ENCODE data around the gene MORF4L1.

DNA sequence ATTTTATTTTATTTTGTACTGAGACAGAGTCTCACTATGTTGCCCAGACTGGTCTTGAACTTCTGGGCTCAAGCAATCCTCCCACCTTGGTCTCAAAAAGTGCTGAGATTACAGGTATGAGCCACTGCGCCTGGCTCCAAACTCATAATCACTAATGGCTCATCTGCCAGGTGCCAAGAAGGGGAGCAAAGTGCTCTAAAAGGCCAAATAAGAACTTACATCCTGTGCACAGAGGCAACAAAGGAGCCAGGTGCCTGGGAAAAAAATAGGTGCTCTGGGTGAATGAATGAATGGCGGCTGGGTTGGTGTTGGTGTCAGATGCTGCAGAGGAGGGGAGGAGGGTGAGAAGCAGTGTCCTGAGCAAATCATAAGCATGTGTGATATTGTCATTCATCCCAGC, 35.6 kb upstream of the MORF4L1 start:
- TF ChIP-seq, protein P1, sequence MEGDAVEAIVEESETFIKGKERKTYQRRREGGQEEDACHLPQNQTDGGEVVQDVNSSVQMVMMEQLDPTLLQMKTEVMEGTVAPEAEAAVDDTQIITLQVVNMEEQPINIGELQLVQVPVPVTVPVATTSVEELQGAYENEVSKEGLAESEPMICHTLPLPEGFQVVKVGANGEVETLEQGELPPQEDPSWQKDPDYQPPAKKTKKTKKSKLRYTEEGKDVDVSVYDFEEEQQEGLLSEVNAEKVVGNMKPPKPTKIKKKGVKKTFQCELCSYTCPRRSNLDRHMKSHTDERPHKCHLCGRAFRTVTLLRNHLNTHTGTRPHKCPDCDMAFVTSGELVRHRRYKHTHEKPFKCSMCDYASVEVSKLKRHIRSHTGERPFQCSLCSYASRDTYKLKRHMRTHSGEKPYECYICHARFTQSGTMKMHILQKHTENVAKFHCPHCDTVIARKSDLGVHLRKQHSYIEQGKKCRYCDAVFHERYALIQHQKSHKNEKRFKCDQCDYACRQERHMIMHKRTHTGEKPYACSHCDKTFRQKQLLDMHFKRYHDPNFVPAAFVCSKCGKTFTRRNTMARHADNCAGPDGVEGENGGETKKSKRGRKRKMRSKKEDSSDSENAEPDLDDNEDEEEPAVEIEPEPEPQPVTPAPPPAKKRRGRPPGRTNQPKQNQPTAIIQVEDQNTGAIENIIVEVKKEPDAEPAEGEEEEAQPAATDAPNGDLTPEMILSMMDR (IDR thresholded peaks at IDR 0.05) = no peak
- TF ChIP-seq POLR2A (IDR thresholded peaks at IDR 0.05) = no peak
